NT2/D1 (cell line): Measurements from ENCODE around the gene GAGE2A.
"Not testable (repeated sequence)": the region's sequence is repeated elsewhere in the genome, so short reads cannot be mapped to it uniquely, and the experiment has no call there.

Experiments
- SUZ12 ChIP-seq: IDR thresholded peaks from 2 replicates; pipeline ENCODE4 v1.6.1; 2011; ENCODE audit not compliant: insufficient read length, insufficient read depth; ENCODE audit errors: extremely low read depth
- YY1 ChIP-seq: IDR thresholded peaks from 2 replicates; pipeline ENCODE4 v1.6.1; 2011; ENCODE audit not compliant: insufficient read length, insufficient read depth
- ZNF274 ChIP-seq: IDR thresholded peaks from 2 replicates; pipeline ENCODE4 v1.6.1; 2011; ENCODE audit warnings: mild to moderate bottlenecking, low read depth, low read length

DNA sequence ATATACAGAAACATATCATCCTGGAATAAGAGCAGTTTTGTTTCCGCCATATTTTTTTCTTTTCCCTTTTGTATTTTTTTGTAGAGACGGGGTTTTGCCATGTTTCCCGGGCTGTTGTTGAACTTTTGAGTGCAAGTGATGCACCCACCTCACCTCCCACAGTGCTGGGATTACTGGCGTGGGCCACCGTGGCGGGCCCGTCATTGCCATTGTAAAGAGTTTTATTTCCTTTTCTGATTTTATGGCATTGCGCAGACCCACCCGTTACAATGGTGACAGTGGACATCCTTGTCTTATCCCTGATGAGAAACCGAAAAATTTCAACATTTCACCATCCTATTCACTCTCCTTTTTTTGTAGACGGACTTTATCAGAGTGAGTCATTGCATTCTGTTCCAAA, 20.6 kb upstream of the GAGE2A start:
- TF ChIP-seq YY1, ZNF274, SUZ12: not testable (repeated sequence)
